Lung (tissue), 12 donors: ENCODE results near the gene ALDH1B1. TPM values are rescaled to one million over a fixed set of nuclear protein-coding genes. Genes with fewer than 3 reads are reported as not detected.
A peak's percentile ranks its signal among the peaks of the same experiment; 100 is the strongest.

Experiments used
- ATAC-seq: fragments of 200-7000 bp; cut with Tn5 transposase; one replicate; pipeline ENCODE4 v1.9.1; 2020; ENCODE audit warnings: moderate number of reproducible peaks; ENCODE audit not compliant: insufficient read depth, low FRiP score
- DNase-seq, 3 donors: peaks; one replicate each; pipeline ENCODE4 v3.0.0-alpha.2; 2013 to 2017
- H3K27ac ChIP-seq, 2 donors: one replicate each; pipeline ENCODE4 v1.5.1; 2013; ENCODE audit warnings: mild to moderate bottlenecking in 2 of 2, moderate library complexity in 2 of 2, control low read depth in 1 of 2, inconsistent platforms in 1 of 2, low read depth in 1 of 2, low read length in 1 of 2
- H3K27me3 ChIP-seq, 3 donors: one replicate each; pipeline ENCODE4 v1.5.1; 2013; ENCODE audit warnings: low read length in 2 of 3; ENCODE audit not compliant: control insufficient read depth in 3 of 3, insufficient read depth in 3 of 3
- H3K36me3 ChIP-seq, 4 donors: one replicate each; pipeline ENCODE4 v1.5.1; 2013; ENCODE audit warnings: low read length in 4 of 4, mild to moderate bottlenecking in 1 of 4, moderate library complexity in 1 of 4; ENCODE audit not compliant: control insufficient read depth in 4 of 4, insufficient read depth in 4 of 4
- H3K4me1 ChIP-seq, 5 donors: one replicate each; pipeline ENCODE4 v1.5.1; 2013; ENCODE audit warnings: low read length in 5 of 5, mild to moderate bottlenecking in 2 of 5, moderate library complexity in 1 of 5; ENCODE audit not compliant: control insufficient read depth in 5 of 5, insufficient read depth in 5 of 5
- H3K4me3 ChIP-seq: one replicate; pipeline ENCODE4 v1.5.1; 2013; ENCODE audit warnings: mild to moderate bottlenecking, control low read depth, moderate library complexity
- H3K9ac ChIP-seq, 2 donors: one replicate each; pipeline ENCODE4 v1.5.1; 2013; ENCODE audit warnings: low read length in 2 of 2, control low read depth in 1 of 2; ENCODE audit not compliant: insufficient read depth in 1 of 2
- H3K9me3 ChIP-seq, 4 donors: one replicate each; pipeline ENCODE4 v1.5.1; 2013; ENCODE audit warnings: low read length in 3 of 4, mild to moderate bottlenecking in 1 of 4, moderate library complexity in 1 of 4; ENCODE audit not compliant: control insufficient read depth in 4 of 4, insufficient read depth in 3 of 4
- WGBS, 2 donors: extraction: QIAGEN DNeasy Blood & Tissue Kit; methylation state at CpG; one replicate each; pipeline ENCODE4 v1.1.7; 2013; 5-methylcytosine and 5-hydroxymethylcytosine counted together
- polyA plus RNA-seq, 2 donors: library from polyadenylated mRNA; stranded (reverse); fragments of 200-250 nt; gene quantifications; one replicate each; pipeline ENCODE4 v1.2.1, GENCODE V29; 2013
- total RNA-seq, 2 donors: library from RNA; depleted of rRNA in 1 of 2; stranded (reverse); fragments of >200 nt in 1 of 2; gene quantifications; one replicate each; pipeline ENCODE4 v1.2.1, GENCODE V29; 2014 to 2021
- TF ChIP-seq, protein P1 (sequence below): IDR thresholded peaks from 2 replicates; pipeline ENCODE4 v1.5.1; 2012; ENCODE audit warnings: mild to moderate bottlenecking; ENCODE audit errors: control extremely low read depth, extremely low read depth
- donor health status: control.
- donor health status: control.
- donor health status: Bipolar disorder and iron deficiency.
- donor health status: healthy.
- donor health status: DM: yes; HTN: yes; CAD: no.

ALDH1B1 gene
- total and polyA plus RNA-seq, 4 donors: 6.4 to 21.1 (median 12.0) TPM

DNA sequence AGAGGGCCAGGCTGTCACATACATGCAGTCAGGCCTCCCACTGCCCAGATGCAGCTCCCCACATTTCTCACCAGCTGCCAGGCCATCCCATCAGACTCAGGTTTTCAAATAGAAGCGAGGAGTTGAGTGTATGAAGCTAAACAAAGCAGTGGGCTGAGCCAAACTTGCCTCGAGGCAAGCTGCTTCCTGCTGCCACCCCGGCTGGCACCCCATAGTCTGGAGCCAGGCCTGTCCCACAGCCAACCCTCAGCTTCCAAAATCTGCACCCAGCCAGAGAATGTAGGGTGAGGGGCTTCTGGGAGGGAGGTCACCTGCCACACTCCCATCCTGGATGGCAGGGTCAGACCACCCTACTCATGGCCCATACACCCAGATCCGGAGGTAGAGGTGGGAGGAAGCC lies 22.3 kb upstream of the ALDH1B1 start:
- Histone ChIP-seq H3K27ac (no peak overlapping the region), H3K4me3 (no peak overlapping the region), H3K4me1 (no peaks in the 10 kb centered on the region), H3K36me3 (no peaks in the 10 kb centered on the region), H3K9me3 (peaks cover 0 to 1% (median 0%) of the 10 kb centered on the region in 4 donors), H3K9ac (no peak overlapping the region), H3K27me3 (no peaks in the 10 kb centered on the region)
- TF ChIP-seq, protein P1, sequence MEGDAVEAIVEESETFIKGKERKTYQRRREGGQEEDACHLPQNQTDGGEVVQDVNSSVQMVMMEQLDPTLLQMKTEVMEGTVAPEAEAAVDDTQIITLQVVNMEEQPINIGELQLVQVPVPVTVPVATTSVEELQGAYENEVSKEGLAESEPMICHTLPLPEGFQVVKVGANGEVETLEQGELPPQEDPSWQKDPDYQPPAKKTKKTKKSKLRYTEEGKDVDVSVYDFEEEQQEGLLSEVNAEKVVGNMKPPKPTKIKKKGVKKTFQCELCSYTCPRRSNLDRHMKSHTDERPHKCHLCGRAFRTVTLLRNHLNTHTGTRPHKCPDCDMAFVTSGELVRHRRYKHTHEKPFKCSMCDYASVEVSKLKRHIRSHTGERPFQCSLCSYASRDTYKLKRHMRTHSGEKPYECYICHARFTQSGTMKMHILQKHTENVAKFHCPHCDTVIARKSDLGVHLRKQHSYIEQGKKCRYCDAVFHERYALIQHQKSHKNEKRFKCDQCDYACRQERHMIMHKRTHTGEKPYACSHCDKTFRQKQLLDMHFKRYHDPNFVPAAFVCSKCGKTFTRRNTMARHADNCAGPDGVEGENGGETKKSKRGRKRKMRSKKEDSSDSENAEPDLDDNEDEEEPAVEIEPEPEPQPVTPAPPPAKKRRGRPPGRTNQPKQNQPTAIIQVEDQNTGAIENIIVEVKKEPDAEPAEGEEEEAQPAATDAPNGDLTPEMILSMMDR: no peak
- DNase-seq: peak in 1 of 3 donors; percentile 1
- no peak for ATAC-seq
- 51 to 54% methylated on average over 4 of the region's 4 CpGs for WGBS, 2 donors

DNA sequence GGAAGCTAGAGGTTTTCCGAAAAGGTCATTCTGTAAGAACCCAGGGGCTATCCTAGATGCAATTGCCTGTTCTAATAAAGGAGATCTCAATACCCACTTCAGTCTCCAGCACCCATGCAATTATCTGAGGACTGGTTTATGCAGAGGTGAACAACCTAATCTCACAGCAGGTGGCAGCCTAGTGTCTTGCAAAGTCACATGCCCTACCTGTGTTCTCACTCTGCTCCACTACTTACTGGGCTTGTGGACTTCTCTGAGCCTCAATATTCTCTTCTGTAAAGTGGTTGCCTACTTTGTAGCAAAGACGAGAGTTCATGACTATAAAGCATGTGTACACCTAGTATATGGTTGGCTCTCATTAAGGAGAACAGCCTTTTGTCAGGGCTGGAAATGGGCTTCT lies 21.0 kb upstream of the ALDH1B1 start:
- Histone ChIP-seq H3K27ac (no peak overlapping the region), H3K9me3 (peaks cover 0 to 2% (median 0%) of the 10 kb centered on the region in 4 donors), H3K4me3 (no peak overlapping the region), H3K9ac (no peak overlapping the region), H3K36me3 (no peaks in the 10 kb centered on the region), H3K4me1 (peaks cover 0 to under 1% (median 0%) of the 10 kb centered on the region in 5 donors), H3K27me3 (no peaks in the 10 kb centered on the region)
- WGBS, 2 donors: 85 to 87% methylated on average over 2 of the region's 2 CpGs
- peak in 2 of 3 donors; percentile 15 to 45 for DNase-seq
- no peak for ATAC-seq
- TF ChIP-seq, protein P1: no peak

DNA sequence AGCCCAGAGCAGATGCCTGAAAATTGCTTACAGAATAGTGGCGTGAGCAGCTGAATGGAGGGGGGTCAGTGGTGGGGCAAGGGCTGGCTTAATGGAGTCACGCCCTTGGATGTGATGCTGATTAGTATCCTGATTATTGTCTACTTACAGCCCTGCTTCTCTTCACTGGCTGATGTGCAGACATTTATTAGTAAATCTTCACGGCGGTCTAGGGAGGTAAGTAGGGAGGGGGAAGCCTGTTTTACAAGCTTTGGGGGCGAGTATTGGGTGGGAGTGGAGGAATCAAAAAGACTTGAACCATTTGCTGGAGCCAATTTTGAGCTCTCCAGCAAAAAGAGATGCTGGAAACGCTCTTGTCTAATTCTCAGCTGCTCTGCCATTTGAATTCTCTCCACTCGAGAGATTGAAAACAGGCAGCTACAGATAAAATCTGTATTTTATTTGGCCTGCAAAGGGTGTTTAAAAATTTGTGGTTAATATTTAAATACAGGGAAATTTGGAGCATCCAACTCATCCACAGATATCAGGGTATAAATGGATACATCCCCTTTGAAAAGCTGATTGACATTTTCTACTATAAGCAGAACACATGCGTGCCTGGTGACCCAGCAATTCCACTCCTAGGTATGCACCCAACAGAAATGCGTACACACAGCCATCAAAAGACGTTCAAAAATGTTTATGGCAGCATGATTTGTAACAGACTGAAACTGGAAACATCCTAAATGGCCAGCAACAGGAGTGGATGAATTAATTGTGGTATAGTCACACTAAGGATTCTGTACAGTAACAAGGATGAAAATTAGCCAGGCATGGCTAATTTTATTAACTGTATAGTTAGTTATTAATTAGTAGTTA lies 19.5 kb upstream of the ALDH1B1 start:
- Histone ChIP-seq H3K36me3 (no peaks in the 10 kb centered on the region), H3K27me3 (no peaks in the 10 kb centered on the region), H3K4me3 (no peak overlapping the region), H3K4me1 (peaks cover 0 to 1% (median 0%) of the 10 kb centered on the region in 5 donors), H3K9ac (no peak overlapping the region), H3K27ac (no peak overlapping the region), H3K9me3 (peaks cover 0 to 3% (median 0%) of the 10 kb centered on the region in 4 donors)
- 72 to 80% methylated on average over 10 of the region's 10 CpGs for WGBS, 2 donors
- peak in 1 of 3 donors; percentile 4 for DNase-seq
- ATAC-seq: no peak
- TF ChIP-seq, protein P1: no peak
